Coronary artery (tissue), 2 donors: ENCODE results near the gene FAM98A.

Experiments used
- DNase-seq: peaks from one replicate; pipeline ENCODE4 v3.0.0-alpha.2; 2017; ENCODE audit warnings: low spot score
- H3K27ac ChIP-seq, 2 donors: fragments of 200-600 bp; sonication (generic); one replicate each; pipeline ENCODE4 v1.5.1; 2016 to 2019
- H3K4me3 ChIP-seq: fragments of 200-600 bp; sonication (generic); 2 replicates; pipeline ENCODE4 v1.5.1; 2016; ENCODE audit warnings: mild to moderate bottlenecking, moderate library complexity
- CTCF ChIP-seq: fragments of 200-600 bp; sonication (generic); IDR thresholded peaks from one replicate; pipeline ENCODE4 v1.5.1; 2019; ENCODE audit warnings: antibody characterized with exemption

Gene FAM98A

DNA sequence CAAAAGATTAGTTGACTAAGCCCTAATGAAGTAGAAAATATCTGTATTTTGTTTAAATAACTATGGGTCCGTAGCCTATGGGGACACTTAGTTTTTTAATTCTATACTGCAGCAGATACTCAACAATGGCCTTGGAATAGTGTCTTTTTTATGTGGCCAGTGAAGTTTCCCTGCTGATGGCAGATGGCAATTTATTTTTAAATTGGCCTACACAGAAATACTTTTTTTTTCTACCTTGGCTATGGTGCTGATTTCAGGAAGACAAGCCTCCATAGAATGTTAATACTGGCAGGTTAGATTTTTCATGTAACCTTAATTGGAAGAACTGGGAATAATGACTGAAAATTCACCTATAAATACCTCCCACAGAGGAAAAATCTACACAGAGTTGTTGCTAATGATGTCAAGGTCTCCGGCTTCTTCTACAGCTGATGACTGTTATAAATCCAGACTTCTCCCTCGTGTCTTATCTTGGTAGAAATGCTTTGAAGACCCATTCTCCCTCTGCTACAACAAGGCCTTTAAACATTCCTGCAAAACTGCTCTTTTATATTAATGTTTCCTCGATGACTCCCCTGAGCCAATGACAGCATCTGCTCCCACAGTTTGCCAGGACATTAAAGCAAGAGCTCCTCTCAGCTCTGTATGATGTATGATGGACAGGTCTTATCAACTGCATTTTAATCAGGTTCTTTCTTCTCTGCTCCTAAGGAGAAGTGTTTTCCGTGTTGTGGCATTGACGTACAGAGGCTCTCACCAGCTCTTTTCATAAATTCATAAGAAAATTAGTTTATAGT, 29.1 kb upstream of the FAM98A start:
- no peak overlapping the region for H3K4me3 ChIP-seq
- H3K27ac ChIP-seq, result no peak overlapping the region
- no peak for DNase-seq
- no peak for TF ChIP-seq CTCF

GRCh38 chr2:33619028-33619427, 19.9 kb upstream of the FAM98A start:
- no peak for TF ChIP-seq CTCF
- DNase-seq, result no peak
- Histone ChIP-seq H3K4me3 (no peak overlapping the region), H3K27ac (no peak overlapping the region)

DNA sequence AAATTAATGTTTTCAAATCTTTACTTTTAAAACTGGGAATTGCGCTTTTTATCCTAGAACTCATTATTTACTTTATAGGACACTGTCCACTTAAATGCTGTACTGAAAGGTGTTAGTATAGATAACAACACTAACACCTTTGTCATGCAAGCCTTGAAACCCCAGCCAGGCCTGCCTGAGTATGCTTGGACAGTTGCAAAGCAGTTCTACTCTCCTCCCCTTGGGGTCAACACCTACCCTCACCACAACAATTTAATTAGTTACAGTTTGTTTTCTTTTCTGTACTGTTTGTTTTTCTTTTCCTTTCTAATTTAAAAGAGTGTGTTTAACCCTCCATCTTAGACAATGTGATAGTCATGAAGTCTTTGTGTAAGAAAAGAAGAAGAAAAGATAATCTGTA, 18.9 kb upstream of the FAM98A start:
- Histone ChIP-seq H3K4me3 (no peak overlapping the region), H3K27ac (no peak overlapping the region)
- TF ChIP-seq CTCF, result no peak
- DNase-seq, result no peak

- Histone ChIP-seq H3K27ac (no peak overlapping the region), H3K4me3 (no peak overlapping the region)
- no peak for TF ChIP-seq CTCF
- DNase-seq, result no peak
Observed at GRCh38 chr2:33617401-33617800, 18.3 kb upstream of the FAM98A start.

DNA sequence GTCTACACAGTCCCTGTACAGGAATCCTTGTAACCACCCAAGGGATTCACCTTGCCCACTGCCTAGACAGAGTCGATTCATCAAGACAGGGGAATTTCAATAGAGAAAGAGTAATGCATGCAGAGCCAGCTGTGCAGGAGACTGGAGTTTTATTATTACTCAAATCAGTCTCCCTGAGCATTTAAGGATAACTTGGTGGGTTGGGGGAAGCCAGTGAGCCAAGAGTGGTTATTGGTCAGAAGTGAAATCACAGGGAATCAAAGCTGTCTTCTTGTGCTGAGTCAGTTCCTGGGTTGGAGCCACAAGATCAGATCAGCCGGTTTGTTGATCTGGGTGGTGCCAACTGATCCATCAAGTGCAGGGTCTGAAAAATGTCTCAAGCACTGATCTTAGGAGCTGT, 17.8 kb upstream of the FAM98A start:
- no peak for DNase-seq
- Histone ChIP-seq H3K27ac (no peak overlapping the region), H3K4me3 (no peak overlapping the region)
- no peak for TF ChIP-seq CTCF

- no peak overlapping the region for H3K27ac ChIP-seq
- H3K4me3 ChIP-seq, result no peak overlapping the region
- no peak for TF ChIP-seq CTCF
- DNase-seq, result no peak
Observed at GRCh38 chr2:33614190-33614589, 15.1 kb upstream of the FAM98A start.

- TF ChIP-seq CTCF, result no peak
- Histone ChIP-seq H3K27ac (no peak overlapping the region), H3K4me3 (no peak overlapping the region)
- DNase-seq, result no peak
Observed at GRCh38 chr2:33607905-33608304, 8.8 kb upstream of the FAM98A start.
